Measurements from ENCODE around the gene PDE11A. TPM values are rescaled to one million over a fixed set of nuclear protein-coding genes. Genes with fewer than 3 reads are reported as not detected.

PDE11A gene
- total RNA-seq, 1 experiment from 2014 or later, result not detected

DNA sequence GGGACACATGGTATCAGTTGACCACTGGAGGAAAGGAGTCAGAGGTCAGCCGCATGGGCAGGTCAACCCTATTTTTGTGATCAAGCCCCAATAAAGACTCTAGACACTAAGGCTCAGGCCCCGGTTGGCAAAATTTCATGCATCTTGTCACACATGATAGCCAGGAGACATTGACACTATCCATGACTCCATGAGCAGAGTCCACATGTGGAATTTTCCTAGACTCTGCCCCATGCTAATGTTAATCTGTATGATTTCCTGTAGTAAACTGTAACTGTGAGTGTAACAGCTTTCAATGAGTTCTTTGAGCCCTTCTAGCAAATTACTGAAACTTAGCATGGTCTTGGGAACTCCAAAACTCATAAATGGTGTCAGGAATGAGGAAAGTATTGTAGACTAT is 192.3 kb downstream of the PDE11A start:
- TF ChIP-seq, protein P1, sequence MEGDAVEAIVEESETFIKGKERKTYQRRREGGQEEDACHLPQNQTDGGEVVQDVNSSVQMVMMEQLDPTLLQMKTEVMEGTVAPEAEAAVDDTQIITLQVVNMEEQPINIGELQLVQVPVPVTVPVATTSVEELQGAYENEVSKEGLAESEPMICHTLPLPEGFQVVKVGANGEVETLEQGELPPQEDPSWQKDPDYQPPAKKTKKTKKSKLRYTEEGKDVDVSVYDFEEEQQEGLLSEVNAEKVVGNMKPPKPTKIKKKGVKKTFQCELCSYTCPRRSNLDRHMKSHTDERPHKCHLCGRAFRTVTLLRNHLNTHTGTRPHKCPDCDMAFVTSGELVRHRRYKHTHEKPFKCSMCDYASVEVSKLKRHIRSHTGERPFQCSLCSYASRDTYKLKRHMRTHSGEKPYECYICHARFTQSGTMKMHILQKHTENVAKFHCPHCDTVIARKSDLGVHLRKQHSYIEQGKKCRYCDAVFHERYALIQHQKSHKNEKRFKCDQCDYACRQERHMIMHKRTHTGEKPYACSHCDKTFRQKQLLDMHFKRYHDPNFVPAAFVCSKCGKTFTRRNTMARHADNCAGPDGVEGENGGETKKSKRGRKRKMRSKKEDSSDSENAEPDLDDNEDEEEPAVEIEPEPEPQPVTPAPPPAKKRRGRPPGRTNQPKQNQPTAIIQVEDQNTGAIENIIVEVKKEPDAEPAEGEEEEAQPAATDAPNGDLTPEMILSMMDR (IDR thresholded peaks at IDR 0.05; ENCODE audit: unreplicated experiment), result no peak
- ChIA-PET POLR2A (no interaction called here), CTCF (no interaction called here)
- intact Hi-C loops (cut with micrococcal nuclease), result no loop called here
- BruUV-seq (replicated peaks), result no TSS peak
- Mint-ChIP-seq H3K4me3 (ENCODE audit: unreplicated experiment) (no peak overlapping the region), H3K36me3 (ENCODE audit: insufficient read depth, unreplicated experiment) (no peaks in the 10 kb centered on the region), H3K27me3 (ENCODE audit: insufficient read depth, unreplicated experiment) (no peaks in the 10 kb centered on the region), H3K9me3 (ENCODE audit: unreplicated experiment) (no peaks in the 10 kb centered on the region), H3K4me1 (ENCODE audit: insufficient read depth, unreplicated experiment) (peaks cover 16% of the 10 kb centered on the region), H3K27ac (ENCODE audit: low read depth, unreplicated experiment) (no peak overlapping the region)
- DNase-seq (ENCODE audit: unreplicated experiment), result no peak

DNA sequence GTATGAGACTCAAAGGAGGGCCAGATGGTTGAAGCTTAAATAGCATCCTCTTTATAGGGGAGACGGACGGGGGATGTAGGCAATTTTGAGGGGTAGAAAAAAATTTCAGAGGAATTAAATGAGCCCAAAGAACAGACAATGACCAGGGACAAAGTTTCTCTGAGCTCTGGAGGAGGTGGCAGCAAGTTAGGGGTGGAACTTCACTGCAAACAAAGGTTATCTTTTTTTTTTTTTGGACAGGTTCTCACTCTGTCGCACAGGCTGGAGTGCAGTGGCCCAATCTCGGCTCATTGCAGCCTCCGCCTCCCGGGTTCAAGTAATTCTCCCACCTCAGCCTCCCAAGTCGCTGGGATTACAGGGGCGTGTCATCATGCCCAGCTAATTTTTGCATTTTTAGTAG is 195.6 kb downstream of the PDE11A start:
- intact Hi-C loops (cut with micrococcal nuclease), result no loop called here
- H3K27me3 Mint-ChIP-seq (ENCODE audit: insufficient read depth, unreplicated experiment), result no peaks in the 10 kb centered on the region
- TF ChIP-seq, protein P1 (IDR thresholded peaks at IDR 0.05; ENCODE audit: unreplicated experiment), result no peak
- H3K36me3 Mint-ChIP-seq (ENCODE audit: insufficient read depth, unreplicated experiment), result no peaks in the 10 kb centered on the region
- no peak for DNase-seq (ENCODE audit: unreplicated experiment)
- H3K9me3 Mint-ChIP-seq (ENCODE audit: unreplicated experiment), result no peaks in the 10 kb centered on the region
- CTCF ChIA-PET, result interaction anchor here (0.9 kb wide), 1 partner anchor 9 kb away, joined by 5 read pairs; no protein-coding TSS in a partner anchor
- POLR2A ChIA-PET, result interaction anchor here (0.7 kb wide), 1 partner anchor 9 kb away, joined by 3 read pairs; no protein-coding TSS in a partner anchor
- no peak overlapping the region for H3K4me3 Mint-ChIP-seq (ENCODE audit: unreplicated experiment)
- peaks cover 16% of the 10 kb centered on the region for H3K4me1 Mint-ChIP-seq (ENCODE audit: insufficient read depth, unreplicated experiment)
- no peak overlapping the region for H3K27ac Mint-ChIP-seq (ENCODE audit: low read depth, unreplicated experiment)
- BruUV-seq (replicated peaks), result no TSS peak

DNA sequence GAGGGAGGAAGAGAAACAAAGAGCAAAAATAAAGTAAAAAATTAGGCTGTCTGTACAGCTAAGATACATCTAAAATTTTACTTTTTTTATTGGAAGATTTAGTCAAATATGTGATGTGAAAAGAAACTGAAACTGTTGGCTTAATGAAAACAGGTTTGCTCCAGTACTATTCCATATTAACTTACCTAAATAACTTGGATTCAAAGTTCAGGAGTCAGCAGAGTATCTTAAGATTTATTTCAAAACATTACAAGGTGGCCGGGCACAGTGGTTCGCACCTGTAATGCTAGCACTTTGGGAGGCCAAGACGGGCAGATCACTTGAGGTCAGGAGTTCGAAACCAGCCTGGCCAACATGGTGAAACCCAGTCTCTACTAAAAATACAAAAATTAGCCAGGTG is 197.9 kb downstream of the PDE11A start:
- Mint-ChIP-seq H3K36me3 (ENCODE audit: insufficient read depth, unreplicated experiment) (no peaks in the 10 kb centered on the region), H3K4me3 (ENCODE audit: unreplicated experiment) (no peak overlapping the region), H3K4me1 (ENCODE audit: insufficient read depth, unreplicated experiment) (peaks cover 6% of the 10 kb centered on the region), H3K27ac (ENCODE audit: low read depth, unreplicated experiment) (no peak overlapping the region), H3K9me3 (ENCODE audit: unreplicated experiment) (no peaks in the 10 kb centered on the region), H3K27me3 (ENCODE audit: insufficient read depth, unreplicated experiment) (no peaks in the 10 kb centered on the region)
- ChIA-PET CTCF (no interaction called here), POLR2A (no interaction called here)
- no peak for DNase-seq (ENCODE audit: unreplicated experiment)
- intact Hi-C loops (cut with micrococcal nuclease), result no loop called here
- TF ChIP-seq, protein P1 (IDR thresholded peaks at IDR 0.05; ENCODE audit: unreplicated experiment), result no peak
- no TSS peak for BruUV-seq (replicated peaks)

DNA sequence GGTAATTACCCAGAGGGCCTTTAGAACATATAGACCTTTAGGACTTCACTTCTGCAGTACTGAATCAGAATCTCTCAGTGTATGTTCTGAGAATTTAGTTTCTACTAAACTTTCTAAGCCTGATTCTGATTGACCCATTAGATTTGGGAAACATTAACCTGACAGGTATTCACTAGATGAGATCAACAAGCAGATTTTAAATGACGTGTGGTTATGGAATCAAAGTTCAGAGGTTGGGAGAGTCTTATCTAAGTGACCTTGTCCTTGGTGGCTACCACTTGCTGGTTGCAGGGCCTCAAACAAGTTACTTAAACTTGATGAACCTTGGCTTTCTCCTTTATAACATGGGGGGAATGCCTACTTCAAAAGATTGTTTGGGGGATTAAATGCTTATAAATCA is 198.7 kb downstream of the PDE11A start:
- no TSS peak for BruUV-seq (replicated peaks)
- intact Hi-C loops (cut with micrococcal nuclease), result no loop called here
- H3K4me1 Mint-ChIP-seq (ENCODE audit: insufficient read depth, unreplicated experiment), result peaks cover 6% of the 10 kb centered on the region
- CTCF ChIA-PET, result no interaction called here
- POLR2A ChIA-PET, result no interaction called here
- no peak overlapping the region for H3K4me3 Mint-ChIP-seq (ENCODE audit: unreplicated experiment)
- TF ChIP-seq, protein P1 (IDR thresholded peaks at IDR 0.05; ENCODE audit: unreplicated experiment), result no peak
- no peak for DNase-seq (ENCODE audit: unreplicated experiment)
- no peaks in the 10 kb centered on the region for H3K36me3 Mint-ChIP-seq (ENCODE audit: insufficient read depth, unreplicated experiment)
- no peak overlapping the region for H3K27ac Mint-ChIP-seq (ENCODE audit: low read depth, unreplicated experiment)
- no peaks in the 10 kb centered on the region for H3K27me3 Mint-ChIP-seq (ENCODE audit: insufficient read depth, unreplicated experiment)
- H3K9me3 Mint-ChIP-seq (ENCODE audit: unreplicated experiment), result no peaks in the 10 kb centered on the region

Data from MCF 10A (cell line).